Bronchus fibroblast of lung (primary cell): ENCODE data around the gene FAM98A. TPM values are rescaled to one million over a fixed set of nuclear protein-coding genes. Genes with fewer than 3 reads are reported as not detected.

Experiments
- total RNA-seq: library from RNA; depleted of rRNA; stranded (reverse); fragments of >200 nt; gene quantifications from 2 replicates; pipeline ENCODE4 v1.2.3, GENCODE V29; 2015

The FAM98A gene
- total RNA-seq = 38.7 and 45.6 TPM in 2 replicates

GRCh38 chr2:33599175-33599942 lies at the start of gene FAM98A:
TSS of gene FAM98A (minus strand) at chr2:33599299. CDS start at chr2:33599221, 78 bp downstream.

Other genes with a start within 250 kb of the FAM98A start
- 0.17 and 0.45 TPM in 2 replicates for gene RASGRP3, start 122.7 kb downstream of the FAM98A start, total RNA-seq